ENCODE data around the gene PLSCR5.

DNA sequence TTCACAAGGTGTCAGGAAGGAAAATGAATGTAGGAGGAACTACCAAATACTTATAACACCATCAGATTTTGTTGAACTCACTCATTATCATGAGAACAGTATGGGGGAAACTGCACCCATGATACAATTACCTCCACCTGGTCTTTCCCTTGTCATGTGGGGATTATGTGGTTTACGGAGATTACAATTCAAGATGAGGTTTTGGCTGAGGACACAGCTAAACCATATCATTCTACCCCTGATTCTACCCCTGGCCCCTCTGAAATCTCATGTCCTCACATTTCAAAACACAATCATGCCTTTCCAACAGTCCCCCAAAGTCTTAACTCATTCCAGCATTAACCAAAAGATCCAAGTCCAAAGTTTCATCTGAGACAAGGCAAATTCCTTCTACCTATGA, 43.7 kb downstream of the PLSCR5 start:
- TF ChIP-seq EZH2phosphoT487 (IDR thresholded peaks at IDR 0.05; ENCODE audit: insufficient read depth, low read depth), result no peak
- TF ChIP-seq EZH2 (IDR thresholded peaks at IDR 0.05; ENCODE audit: insufficient read depth, poor library complexity, severe bottlenecking), result no peak
